GM06990 (cell line): ENCODE measurements around the gene MAD1L1.

Experiments used
- DNase-seq: peaks from one replicate; pipeline ENCODE4 v3.0.0-alpha.2; 2011; ENCODE audit not compliant: insufficient read length; ENCODE audit errors: extremely low read depth
- H3K27me3 ChIP-seq: replicated peaks from 2 replicates; pipeline ENCODE4 v1.6.0; 2011; ENCODE audit warnings: low read length; ENCODE audit not compliant: control insufficient read depth, insufficient read depth
- H3K36me3 ChIP-seq: 2 replicates; pipeline ENCODE4 v1.5.1; 2011; ENCODE audit warnings: low read length; ENCODE audit not compliant: control insufficient read depth, insufficient read depth
- H3K4me3 ChIP-seq: replicated peaks from 2 replicates; pipeline ENCODE4 v1.5.1; 2011; ENCODE audit warnings: low read depth, mild to moderate bottlenecking, control low read depth, low read length
- CTCF ChIP-seq: IDR thresholded peaks from 2 replicates; pipeline ENCODE4 v1.5.1; 2011; ENCODE audit warnings: low read length, control low read depth, mild to moderate bottlenecking, inconsistent platforms; ENCODE audit not compliant: insufficient read depth, poor library complexity, severe bottlenecking

Gene MAD1L1

DNA sequence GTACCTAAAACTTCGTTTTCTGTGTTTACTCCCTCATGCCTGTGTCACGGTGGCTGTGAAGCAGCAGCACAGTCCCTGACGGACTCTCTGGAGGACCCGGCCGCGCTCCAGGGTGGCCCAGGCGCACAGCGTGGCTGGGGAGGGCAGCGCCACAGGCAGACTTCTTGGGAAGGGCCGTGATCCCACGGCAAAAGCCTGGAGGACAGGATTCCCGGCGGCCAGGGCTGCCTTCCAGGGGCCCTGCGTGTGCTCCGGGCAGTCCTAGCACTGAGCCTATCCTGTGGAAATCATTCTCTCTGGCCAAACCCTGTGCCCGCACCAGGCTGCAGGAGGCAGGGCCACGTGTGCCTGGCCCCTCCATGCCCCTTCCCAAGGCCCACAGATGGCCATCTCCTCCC lies 244.2 kb downstream of the MAD1L1 start:
- no peaks in the 10 kb centered on the region; the same call in none of the 2 replicates for H3K36me3 ChIP-seq
- no peak for TF ChIP-seq CTCF
- no peak for DNase-seq
- no peaks in the 10 kb centered on the region for H3K27me3 ChIP-seq
- H3K4me3 ChIP-seq = no peak overlapping the region

GRCh38 chr7:1987591-1988532 lies 244.9 kb downstream of the MAD1L1 start:
- DNase-seq = no peak
- Histone ChIP-seq H3K36me3 (no peaks in the 10 kb centered on the region; the same call in none of the 2 replicates), H3K4me3 (no peak overlapping the region), H3K27me3 (no peaks in the 10 kb centered on the region)
- TF ChIP-seq CTCF = no peak

DNA sequence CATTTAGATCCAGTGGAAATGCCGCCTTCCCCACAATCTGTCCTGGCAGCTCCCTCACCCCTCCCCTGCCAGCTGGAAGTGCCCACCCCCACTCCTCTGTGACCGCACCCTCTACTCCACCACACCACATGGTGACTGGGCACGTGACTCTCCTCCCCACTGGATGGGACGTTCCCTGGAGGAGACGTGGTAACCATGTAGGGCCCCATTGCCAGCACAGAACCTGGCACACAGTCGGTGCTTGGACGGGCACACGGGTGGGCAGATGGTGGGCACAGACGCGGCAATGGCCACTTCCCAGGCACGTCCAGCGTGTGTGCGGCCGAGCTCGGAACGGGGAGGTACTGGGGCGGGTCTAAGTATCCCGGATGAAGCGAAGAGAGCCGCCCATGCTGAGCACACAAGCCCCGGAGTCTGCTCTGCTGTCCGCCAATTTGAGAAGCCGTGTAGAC lies 245.6 kb downstream of the MAD1L1 start:
- no peak for TF ChIP-seq CTCF
- no peak overlapping the region for H3K4me3 ChIP-seq
- no peaks in the 10 kb centered on the region; the same call in none of the 2 replicates for H3K36me3 ChIP-seq
- no peaks in the 10 kb centered on the region for H3K27me3 ChIP-seq
- no peak for DNase-seq

- TF ChIP-seq CTCF = no peak
- H3K36me3 ChIP-seq = no peaks in the 10 kb centered on the region; the same call in none of the 2 replicates
- H3K4me3 ChIP-seq = no peak overlapping the region
- no peak for DNase-seq
- no peaks in the 10 kb centered on the region for H3K27me3 ChIP-seq
Measured at GRCh38 chr7:1986366-1987083, 246.2 kb downstream of the MAD1L1 start.

DNA sequence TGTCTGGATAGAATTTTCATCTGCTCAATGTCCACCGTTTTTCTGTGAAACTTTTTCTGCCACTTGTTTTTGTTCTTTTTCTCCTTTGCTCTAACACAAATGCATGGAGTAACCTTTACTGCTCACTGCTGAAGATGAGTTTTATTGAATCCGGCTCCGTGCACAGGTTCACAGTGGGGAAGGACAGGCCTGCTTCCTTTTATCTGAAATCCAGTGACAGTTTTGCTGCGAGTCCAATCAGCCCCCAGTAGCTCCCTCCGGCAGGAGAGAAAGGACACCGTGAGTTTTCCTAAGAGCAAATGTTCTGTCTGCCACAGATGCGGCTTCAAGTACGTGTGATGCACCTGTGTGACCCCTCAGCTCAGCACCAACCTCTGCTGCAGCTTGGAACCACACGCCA lies 246.8 kb downstream of the MAD1L1 start:
- no peak for DNase-seq
- no peaks in the 10 kb centered on the region; the same call in none of the 2 replicates for H3K36me3 ChIP-seq
- no peaks in the 10 kb centered on the region for H3K27me3 ChIP-seq
- H3K4me3 ChIP-seq = no peak overlapping the region
- no peak for TF ChIP-seq CTCF
